Naive thymus-derived CD8-positive, alpha-beta T cell (primary cell): Measurements from ENCODE around the gene PRPH2. TPM values are rescaled to one million over a fixed set of nuclear protein-coding genes. Genes with fewer than 3 reads are reported as not detected.
"Not testable (repeated sequence)": the region's sequence is repeated elsewhere in the genome, so short reads cannot be mapped to it uniquely, and the experiment has no call there.

ENCODE experiments used
- ATAC-seq, 2 donors: fragments of 150-1000 bp; cut with Tn5 transposase in 1 of 2; sonication (Bioruptor Pico), chemical (Tn5 transposase) in 1 of 2; 1 replicate in 1 of 2; 2 replicates in 1 of 2; pipeline ENCODE4 v1.10.0; 2021; ENCODE audit warnings: mild to moderate bottlenecking in 2 of 2, moderate library complexity in 2 of 2
- POLR2A ChIA-PET: fragments of 350-600 bp; sonication (Branson Sonifier 250); formaldehyde crosslinking; loops from one replicate; lab custom pipeline; 2021; ENCODE audit warnings: antibody characterized with exemption; lab: Charles Lee
- DNase-seq, 10 donors: peaks; one replicate each; pipeline versions ENCODE4 v3.0.0 to v3.0.0-alpha.2; 2020 to 2022
- H3K27ac Mint-ChIP-seq, 10 donors: one replicate each; pipeline ENCODE4 v1.8.0; 2020 to 2022; ENCODE audit warnings: mild to moderate bottlenecking in 10 of 10, mixed read lengths in 10 of 10, moderate library complexity in 4 of 10, inconsistent platforms in 1 of 10
- H3K27me3 Mint-ChIP-seq, 5 donors: one replicate each; pipeline ENCODE4 v1.8.0; 2021 to 2022; ENCODE audit warnings: mixed read lengths in 5 of 5
- H3K36me3 Mint-ChIP-seq, 3 donors: one replicate each; pipeline ENCODE4 v1.8.0; 2020 to 2022; ENCODE audit warnings: mixed read lengths in 3 of 3, mild to moderate bottlenecking in 2 of 3, inconsistent platforms in 1 of 3
- H3K4me1 Mint-ChIP-seq, 4 donors: one replicate each; pipeline ENCODE4 v1.8.0; 2021 to 2022; ENCODE audit warnings: mixed read lengths in 4 of 4
- H3K4me3 Mint-ChIP-seq, 10 donors: one replicate each; pipeline ENCODE4 v1.8.0; 2020 to 2022; ENCODE audit warnings: mild to moderate bottlenecking in 10 of 10, mixed read lengths in 10 of 10, moderate library complexity in 6 of 10, inconsistent platforms in 1 of 10
- H3K9me3 Mint-ChIP-seq, 9 donors: one replicate each; pipeline ENCODE4 v1.8.0; 2020 to 2022; ENCODE audit warnings: mixed read lengths in 9 of 9, mild to moderate bottlenecking in 3 of 9, inconsistent platforms in 1 of 9, moderate library complexity in 1 of 9
- polyA plus RNA-seq, 3 donors: library from polyadenylated mRNA; unstranded; fragments of 300-500 nt; fragmentation: Illumina TruSeq; gene quantifications; one replicate each; pipeline ENCODE4 v1.2.3, GENCODE V29; 2021
- total RNA-seq, 8 experiments: library from RNA in 2 of 8; stranded (reverse) in 2 of 8; gene quantifications; one replicate each; pipeline ENCODE4 v1.2.3 and lab custom pipeline; 2021 to 2026

The PRPH2 gene
- total and polyA plus RNA-seq, 5 experiments from 2014 or later, result 0.08 to 0.33 TPM; not detected in 3

DNA sequence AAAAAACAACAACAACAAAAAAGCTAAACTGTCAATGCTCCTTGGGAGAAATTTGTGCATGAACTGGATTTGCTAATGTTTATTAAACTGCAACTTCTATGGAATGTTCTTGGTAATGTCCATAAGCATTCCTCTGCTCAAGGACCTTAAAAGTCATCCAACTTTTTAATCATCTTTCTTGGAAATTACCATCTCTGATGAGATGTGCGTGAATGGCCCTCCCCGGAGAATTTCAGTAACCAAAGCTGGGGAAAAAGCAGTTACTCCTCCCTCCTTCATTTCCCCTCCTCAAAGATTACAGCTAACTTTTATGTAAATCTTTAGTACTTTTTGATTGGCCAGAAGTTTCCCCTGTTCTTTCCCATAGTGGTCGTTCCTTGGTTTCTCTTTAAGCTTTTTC, 18.3 kb upstream of the PRPH2 start:
- H3K36me3 Mint-ChIP-seq, result peaks cover 2 to 11% (median 6%) of the 10 kb centered on the region in 3 donors
- no peak for ATAC-seq
- H3K27me3 Mint-ChIP-seq, result no peaks in the 10 kb centered on the region
- H3K27ac Mint-ChIP-seq, result peak overlapping the region in 2 of 10 donors; percentile 1 to 24
- H3K4me3 Mint-ChIP-seq, result no peak overlapping the region
- H3K4me1 Mint-ChIP-seq, result peaks cover under 1 to 19% (median 10%) of the 10 kb centered on the region in 4 donors
- H3K9me3 Mint-ChIP-seq, result peaks cover 0 to 28% (median 9%) of the 10 kb centered on the region in 9 donors
- POLR2A ChIA-PET, result interaction anchor here (0.6 to 18.3 kb wide), 7 partner anchors 8 to 119 kb away, joined by 5 to 852 read pairs (median 6); partner anchors contain the start of gene BICRAL
- DNase-seq, result no peak

DNA sequence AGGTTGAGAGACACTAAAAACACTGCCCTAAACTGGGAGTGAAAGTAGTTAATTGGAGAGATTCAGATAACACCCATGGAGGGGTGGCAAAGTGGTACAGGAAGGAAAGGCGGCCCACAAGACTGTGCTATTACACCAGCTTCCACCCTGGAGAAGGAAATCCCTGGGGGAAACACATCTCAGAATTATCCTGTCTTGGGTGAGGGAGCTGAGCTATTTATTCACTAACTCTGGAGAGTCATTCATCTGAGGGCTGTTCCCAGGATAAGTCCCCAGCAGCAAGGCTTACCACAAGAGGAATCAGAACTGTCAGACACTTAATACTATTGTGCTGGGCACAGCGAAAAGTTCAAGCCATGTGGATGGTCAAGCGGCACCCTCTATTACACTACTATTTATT, 13.6 kb upstream of the PRPH2 start:
- no peaks in the 10 kb centered on the region for H3K27me3 Mint-ChIP-seq
- H3K27ac Mint-ChIP-seq, result no peak overlapping the region

DNA sequence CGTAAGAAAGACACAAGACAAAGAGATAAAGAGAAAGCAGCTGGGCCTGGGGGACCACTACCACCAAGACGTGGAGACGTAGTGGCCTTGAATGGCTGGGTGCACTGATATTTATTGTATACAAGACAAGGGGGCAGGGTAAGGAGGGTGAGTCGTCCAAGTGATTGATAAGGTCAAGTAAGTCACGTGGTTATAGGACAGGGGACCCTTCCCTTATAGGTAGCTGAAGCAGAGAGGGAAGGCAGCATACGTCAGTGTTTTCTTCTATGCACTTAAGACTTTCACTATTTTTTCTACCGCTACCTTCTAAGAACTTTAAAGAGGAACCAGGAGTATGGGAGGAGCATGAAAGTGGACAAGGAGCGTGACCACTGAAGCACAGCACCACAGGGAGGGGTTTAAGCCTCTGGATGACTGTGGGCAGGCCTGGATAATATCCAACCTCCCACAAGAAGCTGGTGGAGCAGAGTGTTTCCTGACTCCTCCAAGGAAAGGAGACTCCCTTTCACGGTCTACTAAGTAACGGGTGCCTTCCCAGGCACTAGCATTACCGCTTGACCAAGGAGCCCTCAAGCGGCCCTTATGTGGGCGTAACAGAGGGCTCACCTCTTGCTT, 11.6 kb upstream of the PRPH2 start:
- H3K4me3 Mint-ChIP-seq, H3K27me3 Mint-ChIP-seq, H3K36me3 Mint-ChIP-seq, ATAC-seq, H3K9me3 Mint-ChIP-seq, H3K4me1 Mint-ChIP-seq, H3K27ac Mint-ChIP-seq: not testable (repeated sequence)
- DNase-seq, result peak in 1 of 10 donors; percentile 19
- POLR2A ChIA-PET, result interaction anchor here (0.6 to 10.6 kb wide), 4 partner anchors 11 to 1084 kb away, joined by 3 to 209 read pairs (median 6); partner anchors contain the start of gene TBCC

More for the DNA sequence above, 13.6 kb upstream of the PRPH2 start:
- DNase-seq (peak in 1 of 10 donors; percentile 4), ATAC-seq (no peak)
- POLR2A ChIA-PET, result interaction anchor here (0.7 to 1.4 kb wide), 3 partner anchors 9 to 10 kb away, joined by 3 to 4 read pairs (median 3); partner anchors contain the start of gene TBCC
- peaks cover 0 to 2% (median 0%) of the 10 kb centered on the region in 9 donors for H3K9me3 Mint-ChIP-seq
- H3K4me1 Mint-ChIP-seq, result no peaks in the 10 kb centered on the region
- H3K36me3 Mint-ChIP-seq, result no peaks in the 10 kb centered on the region
- H3K4me3 Mint-ChIP-seq, result no peak overlapping the region

DNA sequence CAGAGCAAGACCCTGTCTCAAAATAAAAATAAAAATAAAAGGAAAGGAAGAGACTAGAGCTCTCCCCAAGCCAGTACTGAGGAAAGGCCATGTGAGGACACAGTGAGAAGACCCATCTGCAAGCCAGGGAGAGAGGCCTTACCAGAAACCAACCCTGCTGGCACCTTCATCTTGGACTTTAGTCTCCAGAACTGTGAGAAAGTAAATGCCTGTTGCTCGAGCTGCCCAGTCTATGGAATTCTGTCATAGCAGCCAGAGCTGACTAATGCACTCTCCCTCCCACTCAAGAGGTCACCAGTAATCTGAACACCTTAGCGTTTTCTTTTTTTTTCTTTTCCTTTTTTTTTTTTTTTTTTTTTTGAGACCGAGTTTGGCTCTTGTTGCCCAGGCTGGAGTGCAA, 7.3 kb upstream of the PRPH2 start:
- DNase-seq (peak in 1 of 10 donors; percentile 13), ATAC-seq (no peak)
- Mint-ChIP-seq H3K27me3 (no peaks in the 10 kb centered on the region), H3K36me3 (no peaks in the 10 kb centered on the region), H3K27ac (peak overlapping the region in 2 of 10 donors; percentile 6 to 22), H3K9me3 (no peaks in the 10 kb centered on the region), H3K4me3 (no peak overlapping the region), H3K4me1 (peaks cover 11 to 25% (median 19%) of the 10 kb centered on the region in 4 donors)
- POLR2A ChIA-PET, result interaction anchor here (0.5 to 10.6 kb wide), 5 partner anchors 15 to 250 kb away, joined by 3 to 209 read pairs (median 8); partner anchors contain the start of genes BICRAL, PEX6 and TBCC

DNA sequence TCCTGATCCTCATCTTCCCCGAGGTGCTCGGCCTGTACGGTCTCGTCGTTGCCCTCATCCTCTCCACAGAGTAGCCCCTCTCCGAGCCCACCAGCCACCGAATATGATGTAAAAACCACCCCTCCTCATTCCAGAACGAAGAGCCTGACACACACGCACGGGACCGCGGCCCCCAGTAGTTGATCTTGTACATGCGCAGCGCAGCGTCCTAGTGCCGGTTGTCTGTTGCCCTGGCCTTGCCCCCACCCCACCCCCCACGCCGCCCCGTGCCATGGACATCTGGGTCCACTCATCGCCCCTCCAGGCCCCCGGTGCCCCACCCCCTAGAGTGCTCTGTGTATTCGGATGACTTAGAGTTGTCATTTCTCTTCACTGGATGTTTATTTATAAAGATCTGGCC, 5.2 kb upstream of the PRPH2 start:
- Mint-ChIP-seq H3K9me3 (no peaks in the 10 kb centered on the region), H3K27me3 (no peaks in the 10 kb centered on the region), H3K36me3 (no peaks in the 10 kb centered on the region), H3K4me1 (peaks cover 11 to 25% (median 19%) of the 10 kb centered on the region in 4 donors), H3K27ac (peak overlapping the region in 9 of 10 donors; percentile 93 to 99 (median 97)), H3K4me3 (peak overlapping the region; percentile 61 to 98 (median 88))
- POLR2A ChIA-PET, result interaction anchor here (1.1 to 10.6 kb wide), 11 partner anchors 8 to 163 kb away, joined by 3 to 209 read pairs (median 27); partner anchors contain the start of genes BICRAL, RPL7L1 and TBCC
- DNase-seq, result peak in 1 of 10 donors; percentile 57
- no peak for ATAC-seq

DNA sequence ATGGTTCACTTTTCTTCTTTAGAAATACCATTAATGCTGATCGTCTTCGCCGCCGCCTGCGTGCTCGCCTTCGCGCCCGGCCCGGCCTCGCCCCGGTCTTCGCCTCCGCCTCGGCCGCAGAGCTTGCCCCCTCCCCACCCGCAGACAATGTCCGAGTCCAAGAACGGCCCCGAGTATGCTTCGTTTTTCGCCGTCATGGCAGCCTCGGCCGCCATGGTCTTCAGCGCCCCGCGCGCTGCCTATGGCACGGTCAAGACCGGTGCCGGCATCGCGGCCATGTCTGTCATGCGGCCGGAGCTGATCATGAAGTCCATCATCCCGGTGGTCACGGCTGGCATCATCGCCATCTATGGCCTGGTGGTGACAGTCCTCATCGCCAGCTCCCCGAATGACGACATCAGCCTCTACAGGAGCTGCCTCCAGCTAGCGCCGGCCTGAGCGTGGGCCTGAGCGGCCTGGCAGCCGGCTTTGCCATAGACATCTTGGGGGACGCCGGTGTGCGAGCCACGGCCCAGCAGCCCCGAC, 4.8 kb upstream of the PRPH2 start:
- Mint-ChIP-seq H3K36me3 (no peaks in the 10 kb centered on the region), H3K4me1 (peaks cover 11 to 25% (median 19%) of the 10 kb centered on the region in 4 donors), H3K4me3 (peak overlapping the region; percentile 75 to 98 (median 90)), H3K27ac (peak overlapping the region; percentile 93 to 99 (median 98)), H3K27me3 (no peaks in the 10 kb centered on the region), H3K9me3 (no peaks in the 10 kb centered on the region)
- DNase-seq (peak in 2 of 10 donors; percentile 21 to 50), ATAC-seq (no peak)
- POLR2A ChIA-PET, result interaction anchor here (0.7 to 10.6 kb wide), 16 partner anchors 8 to 332 kb away, joined by 3 to 209 read pairs (median 8); partner anchors contain the start of genes BICRAL, KLC4, MRPL2 and RPL7L1

DNA sequence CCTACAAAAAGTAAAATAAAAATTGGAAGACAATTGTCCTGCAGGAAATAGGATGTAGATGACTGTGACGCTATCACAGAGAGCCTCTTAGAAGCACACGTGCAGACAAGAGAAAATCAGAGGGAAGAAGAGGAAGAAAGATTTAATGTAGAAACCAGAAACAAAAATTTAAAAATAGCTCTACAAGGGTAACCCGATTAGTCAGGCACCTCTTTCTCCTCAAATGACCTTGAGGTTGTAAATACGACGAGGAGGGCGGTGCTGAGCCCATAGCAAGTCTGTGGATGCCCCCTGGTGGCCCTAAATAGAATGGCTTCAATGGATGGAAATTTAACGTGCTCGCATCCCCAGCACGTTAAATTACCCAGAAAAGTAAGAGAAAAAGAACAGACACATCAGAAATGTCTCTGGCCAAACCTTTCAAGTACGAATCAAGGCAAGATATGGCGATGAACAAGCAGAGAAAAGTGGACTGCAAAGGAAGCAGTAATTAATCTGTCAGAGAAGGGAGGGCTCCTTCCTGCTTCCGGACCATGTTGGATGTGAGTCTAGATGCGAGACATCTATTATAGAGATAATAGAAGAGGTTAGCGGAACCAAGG, 4.2 kb upstream of the PRPH2 start:
- Mint-ChIP-seq H3K4me1 (peaks cover 11 to 25% (median 19%) of the 10 kb centered on the region in 4 donors), H3K27ac (peak overlapping the region; percentile 93 to 99 (median 98)), H3K4me3 (peak overlapping the region; percentile 75 to 98 (median 90)), H3K36me3 (no peaks in the 10 kb centered on the region), H3K27me3 (no peaks in the 10 kb centered on the region), H3K9me3 (no peaks in the 10 kb centered on the region)
- POLR2A ChIA-PET, result interaction anchor here (0.6 to 10.6 kb wide), 23 partner anchors 9 to 446 kb away, joined by 3 to 209 read pairs (median 4); partner anchors contain the start of genes BICRAL, KLC4, MRPL2 and RPL7L1
- peak; percentile 43 to 91 (median 77) for DNase-seq
- ATAC-seq, result peak; percentile 93 to 98

DNA sequence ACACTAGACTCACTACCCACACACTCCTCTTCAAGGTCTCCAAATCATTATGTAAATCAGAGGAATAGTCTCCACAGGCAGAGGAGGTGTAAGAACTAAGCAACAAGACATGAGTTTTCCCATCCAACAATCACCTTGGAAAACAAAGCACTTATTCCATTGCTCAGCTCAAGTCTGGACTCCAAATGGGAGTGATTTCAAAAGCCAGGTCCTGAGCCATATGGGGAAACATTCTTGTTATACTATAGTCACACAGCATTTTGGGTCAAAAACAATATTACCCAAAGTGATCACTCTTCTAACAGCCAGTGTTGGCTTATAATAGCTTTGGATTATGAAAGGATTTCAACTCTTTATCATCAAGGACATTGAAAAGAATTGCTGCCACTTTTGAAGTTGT, 3.6 kb upstream of the PRPH2 start:
- DNase-seq (no peak), ATAC-seq (no peak)
- peak overlapping the region; percentile 75 to 98 (median 90) for H3K4me3 Mint-ChIP-seq
- peaks cover 11 to 25% (median 19%) of the 10 kb centered on the region in 4 donors for H3K4me1 Mint-ChIP-seq
- no peaks in the 10 kb centered on the region for H3K27me3 Mint-ChIP-seq
- no peaks in the 10 kb centered on the region for H3K36me3 Mint-ChIP-seq
- POLR2A ChIA-PET, result interaction anchor here (0.6 to 10.6 kb wide), 20 partner anchors 8 to 446 kb away, joined by 3 to 209 read pairs (median 6); partner anchors contain the start of genes BICRAL, KLC4, MRPL2 and RPL7L1
- no peaks in the 10 kb centered on the region for H3K9me3 Mint-ChIP-seq
- peak overlapping the region; percentile 93 to 99 (median 98) for H3K27ac Mint-ChIP-seq

DNA sequence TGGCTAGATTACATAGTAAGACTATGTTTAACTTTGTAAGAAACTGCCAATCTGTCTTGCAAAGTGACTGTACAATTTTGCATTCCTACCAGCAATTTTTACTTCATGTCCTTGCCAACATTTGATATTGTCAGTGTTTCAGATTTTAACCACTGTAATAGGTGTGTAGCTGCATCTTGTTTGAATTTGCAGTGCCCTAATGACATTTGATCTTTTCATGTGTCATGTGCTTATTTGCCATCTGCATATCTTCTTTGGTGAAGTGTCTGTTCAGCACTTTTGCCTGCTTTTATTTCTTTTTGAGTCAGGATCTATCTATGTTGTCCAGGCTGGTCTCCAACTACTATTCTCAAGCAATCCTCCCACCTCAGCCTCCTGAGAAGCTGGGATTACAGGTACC, 2.4 kb upstream of the PRPH2 start:
- no peaks in the 10 kb centered on the region for H3K27me3 Mint-ChIP-seq
- no peak overlapping the region for H3K4me3 Mint-ChIP-seq
- POLR2A ChIA-PET, result interaction anchor here (0.5 to 10.6 kb wide), 9 partner anchors 20 to 447 kb away, joined by 3 to 209 read pairs (median 27); partner anchors contain the start of genes BICRAL, RPL7L1 and TBCC
- DNase-seq, result no peak
- H3K9me3 Mint-ChIP-seq, result no peaks in the 10 kb centered on the region
- peak overlapping the region in 6 of 10 donors; percentile 10 to 82 (median 42) for H3K27ac Mint-ChIP-seq
- H3K36me3 Mint-ChIP-seq, result no peaks in the 10 kb centered on the region
- ATAC-seq, result no peak
- peaks cover 11 to 25% (median 19%) of the 10 kb centered on the region in 4 donors for H3K4me1 Mint-ChIP-seq

DNA sequence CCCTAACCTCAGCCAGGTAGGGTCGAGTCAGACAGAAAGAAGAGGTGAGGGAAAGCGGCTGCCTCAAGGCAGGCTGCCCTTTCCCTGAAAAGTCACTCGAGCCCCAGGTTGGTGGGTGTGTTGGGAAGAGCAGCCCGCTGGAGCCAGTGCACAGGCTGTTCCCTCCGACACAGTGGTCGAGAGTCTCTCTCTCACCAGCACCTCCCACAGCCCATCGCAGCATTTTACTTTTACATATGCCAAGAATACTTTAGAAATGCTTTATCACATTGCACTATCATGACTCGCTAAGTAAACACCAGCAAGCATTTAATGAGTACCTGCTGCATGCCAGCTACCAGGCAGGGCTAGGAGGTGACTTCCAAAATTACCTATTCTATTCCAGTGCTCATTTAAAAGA, 1.7 kb downstream of the PRPH2 start:
- no peak for ATAC-seq
- H3K36me3 Mint-ChIP-seq, result no peaks in the 10 kb centered on the region
- POLR2A ChIA-PET, result no interaction called here

DNA sequence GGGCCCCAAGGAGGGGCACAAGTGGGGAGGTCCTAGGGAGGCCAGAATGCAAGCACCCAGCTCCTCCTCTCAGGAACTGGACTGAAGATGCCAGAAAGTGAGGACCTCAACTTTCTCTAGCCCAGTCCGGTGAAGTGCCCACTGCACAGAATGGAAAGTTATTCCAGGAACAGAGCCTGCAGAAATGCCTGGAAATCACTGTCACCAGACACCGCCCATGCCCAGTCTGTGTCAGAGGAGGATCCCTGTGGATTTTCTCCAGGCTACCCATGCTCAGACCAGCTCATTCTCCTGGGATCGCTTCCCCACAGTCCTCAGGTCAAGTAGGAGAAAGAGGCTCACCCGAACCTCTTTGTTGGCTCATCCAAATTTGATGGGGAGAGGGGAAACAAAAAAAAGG, 6.5 kb downstream of the PRPH2 start:
- H3K4me3 Mint-ChIP-seq, result no peak overlapping the region
- H3K27me3 Mint-ChIP-seq, result peaks cover 0 to under 1% (median 0%) of the 10 kb centered on the region in 5 donors
- POLR2A ChIA-PET, result interaction anchor here (1.0 kb wide), 1 partner anchor 14 kb away, joined by 3 read pairs; no protein-coding TSS in a partner anchor
- DNase-seq (no peak), ATAC-seq (no peak)
- H3K9me3 Mint-ChIP-seq, result peaks cover 0 to 6% (median 4%) of the 10 kb centered on the region in 9 donors
- H3K4me1 Mint-ChIP-seq, result peaks cover 0 to 3% (median 0%) of the 10 kb centered on the region in 4 donors
- no peak overlapping the region for H3K27ac Mint-ChIP-seq
- peaks cover 0 to 6% (median 6%) of the 10 kb centered on the region in 3 donors for H3K36me3 Mint-ChIP-seq

More for the DNA sequence above, 1.7 kb downstream of the PRPH2 start:
- H3K4me1 Mint-ChIP-seq, result peaks cover 0 to 2% (median under 1%) of the 10 kb centered on the region in 4 donors
- H3K27me3 Mint-ChIP-seq, result no peaks in the 10 kb centered on the region
- no peak for DNase-seq
- H3K27ac Mint-ChIP-seq, result no peak overlapping the region
- H3K9me3 Mint-ChIP-seq, result no peaks in the 10 kb centered on the region
- H3K4me3 Mint-ChIP-seq, result no peak overlapping the region
